NCI-H2081 treated with DMSO at 0.1 percent for 48 hours (cell line): ENCODE results near the gene ERLIN1.

ENCODE experiments used
- DNase-seq: peaks from one replicate; lab custom pipeline; 2025; lab: John Stamatoyannopoulos, UW

Gene ERLIN1

GRCh38 chr10:100185364-100186252 lies at the start of gene ERLIN1:
Gene ERLIN1 (minus strand): TSS chr10:100186029. CDS start chr10:100185626, 403 bp downstream.
- peak; percentile 7 for DNase-seq

- no peak for DNase-seq
Measured at GRCh38 chr10:100232101-100232500, 46.3 kb upstream of the ERLIN1 start.

- DNase-seq = no peak
Measured at GRCh38 chr10:100229819-100230422, 44.1 kb upstream of the ERLIN1 start.

- no peak for DNase-seq
Measured at GRCh38 chr10:100223879-100224278, 38.0 kb upstream of the ERLIN1 start.

- DNase-seq = no peak
Measured at GRCh38 chr10:100222529-100222928, 36.7 kb upstream of the ERLIN1 start.

GRCh38 chr10:100216006-100216405 lies 30.2 kb upstream of the ERLIN1 start:
- DNase-seq = no peak

- no peak for DNase-seq
Measured at GRCh38 chr10:100209303-100209702, 23.5 kb upstream of the ERLIN1 start.

- DNase-seq = no peak
Measured at GRCh38 chr10:100208276-100208675, 22.4 kb upstream of the ERLIN1 start.

GRCh38 chr10:100204370-100204769 lies 18.5 kb upstream of the ERLIN1 start:
- DNase-seq = no peak

GRCh38 chr10:100201549-100201948 lies 15.7 kb upstream of the ERLIN1 start:
- no peak for DNase-seq

GRCh38 chr10:100194711-100195110 lies 8.9 kb upstream of the ERLIN1 start:
- no peak for DNase-seq

GRCh38 chr10:100192350-100192749 lies 6.5 kb upstream of the ERLIN1 start:
- no peak for DNase-seq

GRCh38 chr10:100186253-100187212 lies 704 bp upstream of the ERLIN1 start:
- DNase-seq = no peak

- no peak for DNase-seq
Measured at GRCh38 chr10:100184840-100185239, 989 bp downstream of the ERLIN1 start.

GRCh38 chr10:100184426-100184825 lies 1.4 kb downstream of the ERLIN1 start:
- DNase-seq = no peak

- no peak for DNase-seq
Measured at GRCh38 chr10:100183481-100183880, 2.3 kb downstream of the ERLIN1 start.

GRCh38 chr10:100182908-100183307 lies 2.9 kb downstream of the ERLIN1 start:
- DNase-seq = no peak

GRCh38 chr10:100182281-100182680 lies 3.5 kb downstream of the ERLIN1 start:
- no peak for DNase-seq

GRCh38 chr10:100175875-100176274 lies 10.0 kb downstream of the ERLIN1 start:
- DNase-seq = no peak

GRCh38 chr10:100174699-100175677 lies 10.8 kb downstream of the ERLIN1 start:
- no peak for DNase-seq

GRCh38 chr10:100173035-100173434 lies 12.8 kb downstream of the ERLIN1 start:
- DNase-seq = no peak
